ENCODE data around the gene PDGFA. TPM values are rescaled to one million over a fixed set of nuclear protein-coding genes. Genes with fewer than 3 reads are reported as not detected.
A peak's percentile ranks its signal among the peaks of the same experiment; 100 is the strongest.

Gene PDGFA
- total RNA-seq, 1 donor from 2014 or later: 37.2 TPM

- intact Hi-C loops (cut with DNase I): loop anchor here (1.0 to 5.0 kb wide), 2 partner anchors 120 to 210 kb away; no protein-coding TSS in a partner anchor
- no peak for DNase-seq (ENCODE audit: missing footprints)
- ATAC-seq: peak; percentile 66
Measured at GRCh38 chr7:522071-522950, 2.7 kb upstream of the PDGFA start.

GRCh38 chr7:521221-522070 lies 1.8 kb upstream of the PDGFA start:
- ATAC-seq (peak; percentile 34), DNase-seq (ENCODE audit: missing footprints) (peak; percentile 89)

GRCh38 chr7:520503-521161 lies 986 bp upstream of the PDGFA start:
- DNase-seq (ENCODE audit: missing footprints): no peak
- ATAC-seq: no peak
- intact Hi-C loops (cut with DNase I): loop anchor here (2.0 to 5.0 kb wide), 2 partner anchors 122 to 144 kb away; no protein-coding TSS in a partner anchor

More at GRCh38 chr7:521221-522070, 1.8 kb upstream of the PDGFA start:
- intact Hi-C loops (cut with DNase I): loop anchor here (1.0 to 5.0 kb wide), 3 partner anchors 121 to 211 kb away; no protein-coding TSS in a partner anchor

- ATAC-seq (peak; percentile 69), DNase-seq (ENCODE audit: missing footprints) (peak; percentile 87)
- intact Hi-C loops (cut with DNase I): no loop called here
Measured at GRCh38 chr7:518630-519483, 789 bp downstream of the PDGFA start.

GRCh38 chr7:517774-518629 lies 1.6 kb downstream of the PDGFA start:
- DNase-seq (ENCODE audit: missing footprints) (peak; percentile 86), ATAC-seq (no peak)
- intact Hi-C loops (cut with DNase I): loop anchor here (2.0 kb wide), 1 partner anchor 185 kb away; no protein-coding TSS in a partner anchor

GRCh38 chr7:516606-517456 lies 2.8 kb downstream of the PDGFA start:
- intact Hi-C loops (cut with DNase I): loop anchor here (2.0 kb wide), 1 partner anchor 184 kb away; no protein-coding TSS in a partner anchor
- ATAC-seq (no peak), DNase-seq (ENCODE audit: missing footprints) (no peak)

DNA sequence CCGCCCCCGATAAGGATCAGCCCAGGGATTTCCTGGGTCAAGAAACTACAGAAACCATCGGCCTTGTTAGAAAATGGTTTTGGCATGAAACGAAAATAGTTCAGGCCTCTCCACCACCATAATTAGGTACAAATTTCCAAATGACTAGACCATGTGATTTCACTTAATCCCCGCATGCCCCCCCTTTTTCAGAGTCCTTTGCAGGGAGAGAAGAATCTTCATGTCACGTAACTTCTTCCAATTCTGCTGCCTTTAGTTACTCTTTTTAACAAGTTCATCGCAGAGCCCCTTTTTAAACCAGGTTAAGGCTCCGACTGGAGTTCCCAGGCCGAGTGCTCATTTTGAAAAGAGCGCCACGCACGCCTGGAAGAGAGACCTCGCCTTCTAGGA lies 3.4 kb downstream of the PDGFA start:
- DNase-seq (ENCODE audit: missing footprints): no peak
- no peak for ATAC-seq
- intact Hi-C loops (cut with DNase I): loop anchor here (2.0 kb wide), 1 partner anchor 183 kb away; no protein-coding TSS in a partner anchor

DNA sequence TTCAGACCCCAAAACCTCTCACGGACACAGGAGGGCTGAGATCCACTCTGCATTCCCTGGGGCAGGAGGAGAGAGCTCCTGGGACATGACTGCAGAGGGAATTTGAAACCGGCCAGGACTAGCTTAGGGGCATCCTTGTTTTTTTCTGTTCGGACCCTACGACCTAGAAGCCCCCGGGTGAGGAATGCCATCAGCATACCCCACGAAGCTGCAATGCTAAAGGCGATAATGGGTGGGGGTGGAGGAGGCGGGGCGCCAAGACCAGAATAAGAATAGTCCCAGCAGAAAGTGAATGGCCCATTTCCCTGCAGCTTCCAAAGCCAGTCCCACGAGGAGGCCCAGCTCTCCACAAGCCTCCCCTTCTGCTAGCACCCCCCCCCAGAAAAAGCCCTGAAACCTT lies 4.0 kb downstream of the PDGFA start:
- ATAC-seq: no peak

DNA sequence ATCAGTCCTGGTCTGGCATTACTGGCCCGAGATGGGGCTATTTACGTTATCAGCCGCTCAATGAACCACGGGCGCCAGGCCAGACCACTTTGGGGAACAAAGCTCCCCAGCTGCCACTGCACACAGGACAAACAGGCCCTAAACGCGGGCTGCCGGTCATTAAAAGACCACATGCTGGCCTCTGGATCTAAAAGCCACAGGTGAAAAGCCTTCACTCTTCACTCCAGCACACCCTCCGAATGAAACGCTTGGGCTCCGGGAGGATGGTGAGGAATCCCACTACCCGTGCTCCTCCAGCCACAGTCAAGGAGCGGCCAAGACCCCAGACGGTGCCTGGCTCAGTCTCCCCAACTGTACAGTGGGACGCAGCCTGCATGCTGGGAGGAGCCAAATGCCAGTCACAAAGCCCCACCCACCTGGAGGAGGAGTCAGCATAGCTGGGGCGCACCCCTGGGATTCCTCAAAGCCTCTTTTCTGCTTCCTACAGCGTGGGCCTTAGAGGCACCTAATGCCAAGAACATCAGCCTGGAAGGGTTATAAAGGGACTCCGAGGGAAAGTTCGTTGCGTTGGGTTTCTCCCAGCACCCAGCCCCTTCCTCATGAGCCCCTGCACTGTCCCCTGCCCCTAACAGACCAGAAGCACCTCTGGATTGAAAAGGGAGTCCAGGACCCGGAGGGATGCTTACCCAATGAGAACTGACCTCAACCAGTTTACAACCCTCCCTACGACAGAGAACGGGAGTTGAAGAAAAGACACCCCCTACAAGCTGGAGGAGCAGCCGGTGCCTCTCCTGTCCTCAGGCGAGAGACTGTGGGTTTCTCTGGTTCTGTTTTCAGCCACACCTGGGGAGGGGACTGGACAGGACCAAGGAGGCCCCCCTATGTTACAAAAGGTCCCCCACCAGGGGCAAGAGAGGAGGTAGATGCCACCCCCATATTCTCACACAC lies 4.7 kb downstream of the PDGFA start:
- ATAC-seq (no peak), DNase-seq (ENCODE audit: missing footprints) (no peak)
- intact Hi-C loops (cut with DNase I): no loop called here

More for the DNA sequence above, 4.0 kb downstream of the PDGFA start:
- no peak for DNase-seq (ENCODE audit: missing footprints)
- intact Hi-C loops (cut with DNase I): loop anchor here (2.0 kb wide), 1 partner anchor 183 kb away; no protein-coding TSS in a partner anchor

GRCh38 chr7:514242-514641 lies 5.4 kb downstream of the PDGFA start:
- intact Hi-C loops (cut with DNase I): no loop called here
- ATAC-seq (no peak), DNase-seq (ENCODE audit: missing footprints) (no peak)

- intact Hi-C loops (cut with DNase I): no loop called here
- DNase-seq (ENCODE audit: missing footprints) (no peak), ATAC-seq (no peak)
Measured at GRCh38 chr7:513521-514166, 6.0 kb downstream of the PDGFA start.

- intact Hi-C loops (cut with DNase I): no loop called here
- ATAC-seq (no peak), DNase-seq (ENCODE audit: missing footprints) (no peak)
Measured at GRCh38 chr7:512541-513311, 6.9 kb downstream of the PDGFA start.

- intact Hi-C loops (cut with DNase I): no loop called here
- no peak for ATAC-seq
- peak; percentile 15 for DNase-seq (ENCODE audit: missing footprints)
Measured at GRCh38 chr7:512146-512510, 7.5 kb downstream of the PDGFA start.

Measured in Right ventricle myocardium inferior (tissue), 1 donor.